H9 (cell line): ENCODE measurements around the gene OR6B2. TPM values are rescaled to one million over a fixed set of nuclear protein-coding genes. Genes with fewer than 3 reads are reported as not detected.

ENCODE experiments used
- DNase-seq: peaks from one replicate; pipeline ENCODE4 v3.0.0-alpha.2; 2017
- H2AFZ ChIP-seq: one replicate; pipeline ENCODE4 v1.6.1; 2013; ENCODE audit warnings: mild to moderate bottlenecking, low read length, control low read depth, moderate library complexity
- H2AK5ac ChIP-seq: 2 replicates; pipeline ENCODE4 v1.6.1; 2013; ENCODE audit warnings: low read length, control low read depth, mixed read lengths; ENCODE audit not compliant: insufficient read length
- H2BK120ac ChIP-seq: one replicate; pipeline ENCODE4 v1.6.1; 2013; ENCODE audit warnings: low read depth, mild to moderate bottlenecking, low read length, control low read depth, inconsistent platforms; ENCODE audit not compliant: poor library complexity, severe bottlenecking
- H2BK12ac ChIP-seq: 2 replicates; pipeline ENCODE4 v1.6.1; 2013; ENCODE audit warnings: low read length, control low read depth, mixed read lengths, low read depth; ENCODE audit not compliant: insufficient read length
- H2BK15ac ChIP-seq: 2 replicates; pipeline ENCODE4 v1.6.1; 2013; ENCODE audit warnings: low read depth, low read length, control low read depth
- H2BK20ac ChIP-seq: one replicate; pipeline ENCODE4 v1.6.1; 2013; ENCODE audit warnings: low read depth, mild to moderate bottlenecking, low read length, control low read depth, inconsistent platforms; ENCODE audit not compliant: poor library complexity, severe bottlenecking
- H2BK5ac ChIP-seq: 2 replicates; pipeline ENCODE4 v1.6.1; 2013; ENCODE audit warnings: low read length, control low read depth, mixed read lengths; ENCODE audit not compliant: insufficient read length
- H3K14ac ChIP-seq: 2 replicates; pipeline ENCODE4 v1.6.1; 2013; ENCODE audit warnings: low read length, control low read depth; ENCODE audit not compliant: insufficient read depth
- H3K18ac ChIP-seq: 2 replicates; pipeline ENCODE4 v1.6.1; 2013; ENCODE audit warnings: low read depth, mild to moderate bottlenecking, mixed read lengths, low read length, control low read depth; ENCODE audit not compliant: insufficient read length
- H3K23ac ChIP-seq: 2 replicates; pipeline ENCODE4 v1.6.1; 2013; ENCODE audit warnings: low read length, control low read depth, mixed read lengths, low read depth; ENCODE audit not compliant: insufficient read length
- H3K23me2 ChIP-seq: 2 replicates; pipeline ENCODE4 v1.6.1; 2013; ENCODE audit warnings: low read depth, mild to moderate bottlenecking, mixed read lengths, low read length, control low read depth; ENCODE audit not compliant: insufficient read length, poor library complexity, severe bottlenecking
- H3K27ac ChIP-seq: 2 replicates; pipeline ENCODE4 v1.5.1; 2013; ENCODE audit warnings: low read length, control low read depth, mixed read lengths, low read depth; ENCODE audit not compliant: insufficient read length
- H3K27me3 ChIP-seq: 2 replicates; pipeline ENCODE4 v1.6.1; 2013; ENCODE audit warnings: low read length, control low read depth, inconsistent platforms; ENCODE audit not compliant: insufficient read depth
- H3K4ac ChIP-seq: 2 replicates; pipeline ENCODE4 v1.6.1; 2013; ENCODE audit warnings: low read depth, mild to moderate bottlenecking, control low read depth, inconsistent platforms, low read length, moderate library complexity
- H3K4me1 ChIP-seq: 2 replicates; pipeline ENCODE4 v1.6.1; 2013; ENCODE audit warnings: low read length, control low read depth, inconsistent platforms; ENCODE audit not compliant: insufficient read depth
- H3K4me2 ChIP-seq: 2 replicates; pipeline ENCODE4 v1.6.1; 2013; ENCODE audit warnings: low read length, control low read depth, mixed read lengths; ENCODE audit not compliant: insufficient read length, insufficient read depth
- H3K56ac ChIP-seq: 2 replicates; pipeline ENCODE4 v1.6.1; 2013; ENCODE audit warnings: low read depth, mild to moderate bottlenecking, mixed read lengths, low read length, control low read depth; ENCODE audit not compliant: insufficient read length
- H3K79me1 ChIP-seq: 2 replicates; pipeline ENCODE4 v1.6.1; 2013; ENCODE audit warnings: low read depth, mild to moderate bottlenecking, moderate library complexity, low read length, control low read depth, inconsistent platforms; ENCODE audit not compliant: insufficient read depth, poor library complexity, severe bottlenecking
- H3K79me2 ChIP-seq: 2 replicates; pipeline ENCODE4 v1.6.1; 2013; ENCODE audit warnings: low read length, control low read depth, inconsistent platforms; ENCODE audit not compliant: insufficient read depth
- H3K9ac ChIP-seq: 2 replicates; pipeline ENCODE4 v1.6.1; 2013; ENCODE audit warnings: low read length, control low read depth, mixed read lengths; ENCODE audit not compliant: insufficient read length; ENCODE audit errors: extremely low read depth
- H3K9me3 ChIP-seq: one replicate; pipeline ENCODE4 v1.6.1; 2013; ENCODE audit warnings: low read depth, low read length, inconsistent platforms; ENCODE audit not compliant: control insufficient read depth
- H3T11ph ChIP-seq: one replicate; pipeline ENCODE4 v1.6.1; 2013; ENCODE audit warnings: mild to moderate bottlenecking, low read length, control low read depth, inconsistent platforms
- H4K20me1 ChIP-seq: one replicate; pipeline ENCODE4 v1.6.1; 2013; ENCODE audit not compliant: control insufficient read depth, insufficient read length, insufficient read depth
- H4K5ac ChIP-seq: 2 replicates; pipeline ENCODE4 v1.6.1; 2013; ENCODE audit warnings: low read depth, mild to moderate bottlenecking, mixed read lengths, low read length, control low read depth; ENCODE audit not compliant: insufficient read length
- H4K8ac ChIP-seq: replicated peaks from 2 replicates; pipeline ENCODE4 v1.6.1; 2013; ENCODE audit warnings: low read length, control low read depth, mixed read lengths, low read depth; ENCODE audit not compliant: insufficient read length
- H4K91ac ChIP-seq: 2 replicates; pipeline ENCODE4 v1.6.1; 2013; ENCODE audit warnings: low read depth, mild to moderate bottlenecking, moderate library complexity, mixed read lengths, low read length, control low read depth; ENCODE audit not compliant: insufficient read length
- H3K27ac Mint-ChIP-seq, 3 experiments: 2 replicates in 2 of 3; 3 replicates in 1 of 3; pipeline ENCODE4 v1.8.0; 2020 to 2021; ENCODE audit warnings: mixed read lengths in 3 of 3, mild to moderate bottlenecking in 1 of 3, moderate library complexity in 1 of 3
- H3K27me3 Mint-ChIP-seq: 2 replicates; pipeline ENCODE4 v1.8.0; 2021; ENCODE audit warnings: low read depth, mild to moderate bottlenecking, moderate library complexity, mixed read lengths
- H3K36me3 Mint-ChIP-seq, 3 experiments: 2 replicates in 2 of 3; 3 replicates in 1 of 3; pipeline ENCODE4 v1.8.0; 2020 to 2021; ENCODE audit warnings: low read depth in 3 of 3, mixed read lengths in 3 of 3; ENCODE audit not compliant: insufficient read depth in 1 of 3
- H3K4me1 Mint-ChIP-seq, 2 experiments: 2 replicates each; pipeline ENCODE4 v1.8.0; 2020; ENCODE audit warnings: mixed read lengths in 2 of 2
- H3K4me3 Mint-ChIP-seq, 2 experiments: 2 replicates in 1 of 2; 3 replicates in 1 of 2; pipeline ENCODE4 v1.8.0; 2020 to 2021; ENCODE audit warnings: mild to moderate bottlenecking in 2 of 2, mixed read lengths in 2 of 2, moderate library complexity in 1 of 2
- H3K9me3 Mint-ChIP-seq, 2 experiments: 2 replicates in 1 of 2; 3 replicates in 1 of 2; pipeline ENCODE4 v1.8.0; 2020; ENCODE audit warnings: mild to moderate bottlenecking in 2 of 2, mixed read lengths in 2 of 2, moderate library complexity in 1 of 2
- WGBS: extraction: QIAGEN DNeasy Blood & Tissue Kit; methylation state at CpG from one replicate; pipeline ENCODE4 v1.1.7; 2013; ENCODE audit warnings: missing lambda C conversion rate, low lambda C conversion rate, mixed read lengths; ENCODE audit not compliant: insufficient read length; ENCODE audit errors: extremely low coverage; 5-methylcytosine and 5-hydroxymethylcytosine counted together
- long read RNA-seq: library from polyadenylated mRNA; unstranded; transcript quantifications from one replicate; pipeline ENCODE4 v2.0.0, GENCODE V29; 2020
- total RNA-seq: library from RNA; stranded (reverse); gene quantifications from 2 replicates; pipeline ENCODE4 v1.2.1, GENCODE V29; 2021
- TF ChIP-seq, protein P1 (sequence below): fragments of 200-600 bp; sonication (generic); conservative IDR thresholded peaks from 3 replicates; pipeline ENCODE4 v1.8.0; 2021; ENCODE audit warnings: antibody characterized with exemption, mild to moderate bottlenecking

OR6B2 gene
- not detected in 2 replicates for total RNA-seq
- long read RNA-seq = 0 reads

DNA sequence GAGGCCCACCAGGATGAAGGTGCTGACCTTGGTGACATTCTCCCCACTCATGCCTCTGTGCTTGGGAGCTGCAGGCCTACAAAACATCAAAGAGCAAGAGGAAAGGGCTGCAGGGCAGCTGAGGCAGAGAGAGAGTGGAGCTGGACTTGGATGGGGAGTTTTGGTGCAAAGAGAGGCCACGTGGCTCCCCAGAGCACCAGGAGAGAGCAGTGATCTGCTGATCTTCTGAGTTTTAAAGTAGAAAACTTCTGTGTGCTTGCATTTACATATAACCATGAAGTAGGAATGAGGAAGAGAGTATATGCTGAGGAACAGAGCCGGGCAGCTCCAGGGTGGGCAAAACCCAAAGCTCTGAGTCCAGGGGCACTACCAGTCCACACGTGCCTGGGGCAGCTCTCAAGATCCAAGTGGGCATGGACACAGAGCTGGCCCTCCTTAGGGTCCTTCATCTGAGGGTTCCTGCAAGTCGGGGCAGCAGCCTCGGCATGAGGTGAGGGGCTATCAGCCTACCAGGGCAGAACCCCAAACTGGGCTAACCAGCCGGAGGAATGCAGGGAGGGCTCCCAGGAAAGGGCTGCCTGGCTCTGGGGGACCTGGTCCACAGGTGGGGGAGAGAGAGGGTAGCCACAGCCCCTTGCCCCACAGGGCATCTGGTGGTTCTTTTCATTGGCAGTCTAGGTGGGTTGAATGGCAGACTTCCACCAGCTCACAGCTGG is at the start of gene OR6B2:
Gene OR6B2 (minus strand): TSS at position 51 of the 716 bp plus-strand sequence. CDS start 0 bp downstream, at position 51.
- no peak within 1 kb of the TSS for H2BK5ac ChIP-seq
- H4K8ac ChIP-seq = no peak within 1 kb of the TSS
- H3K56ac ChIP-seq = no peak within 1 kb of the TSS
- H3K27ac ChIP-seq = no peak within 1 kb of the TSS
- peaks cover 0 to 3% of the 10 kb centered on the region in 2 experiments; a peak in 1 of 5 replicates for H3K9me3 Mint-ChIP-seq
- H2BK20ac ChIP-seq = no peak within 1 kb of the TSS
- no peak within 1 kb of the TSS for H3K4me2 ChIP-seq
- H3K4me1 ChIP-seq = no peaks in the 10 kb centered on the region
- H3K27ac Mint-ChIP-seq = peak within 1 kb of the TSS in 1 of 3 experiments; percentile 46; a peak in 1 of 7 replicates
- no peak within 1 kb of the TSS for H2BK12ac ChIP-seq
- H3K27me3 ChIP-seq = no peaks in the 10 kb centered on the region; the same call in 1 of the 2 replicates
- TF ChIP-seq, protein P1, sequence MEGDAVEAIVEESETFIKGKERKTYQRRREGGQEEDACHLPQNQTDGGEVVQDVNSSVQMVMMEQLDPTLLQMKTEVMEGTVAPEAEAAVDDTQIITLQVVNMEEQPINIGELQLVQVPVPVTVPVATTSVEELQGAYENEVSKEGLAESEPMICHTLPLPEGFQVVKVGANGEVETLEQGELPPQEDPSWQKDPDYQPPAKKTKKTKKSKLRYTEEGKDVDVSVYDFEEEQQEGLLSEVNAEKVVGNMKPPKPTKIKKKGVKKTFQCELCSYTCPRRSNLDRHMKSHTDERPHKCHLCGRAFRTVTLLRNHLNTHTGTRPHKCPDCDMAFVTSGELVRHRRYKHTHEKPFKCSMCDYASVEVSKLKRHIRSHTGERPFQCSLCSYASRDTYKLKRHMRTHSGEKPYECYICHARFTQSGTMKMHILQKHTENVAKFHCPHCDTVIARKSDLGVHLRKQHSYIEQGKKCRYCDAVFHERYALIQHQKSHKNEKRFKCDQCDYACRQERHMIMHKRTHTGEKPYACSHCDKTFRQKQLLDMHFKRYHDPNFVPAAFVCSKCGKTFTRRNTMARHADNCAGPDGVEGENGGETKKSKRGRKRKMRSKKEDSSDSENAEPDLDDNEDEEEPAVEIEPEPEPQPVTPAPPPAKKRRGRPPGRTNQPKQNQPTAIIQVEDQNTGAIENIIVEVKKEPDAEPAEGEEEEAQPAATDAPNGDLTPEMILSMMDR = no peak
- no peak within 1 kb of the TSS for H2AK5ac ChIP-seq
- H3K18ac ChIP-seq = no peak within 1 kb of the TSS
- no peak within 1 kb of the TSS for H3K9ac ChIP-seq
- H3K9me3 ChIP-seq = no peaks in the 10 kb centered on the region
- 0 out of 4 replicates have a peak, but pooled peaks cover 0 to 2% of the 10 kb centered on the region in 2 experiments for H3K4me1 Mint-ChIP-seq
- no peak within 1 kb of the TSS for H3K4ac ChIP-seq
- peaks cover 71% of the 10 kb centered on the region for H3K27me3 Mint-ChIP-seq
- H2BK15ac ChIP-seq = no peak within 1 kb of the TSS
- no peaks in the 10 kb centered on the region for H4K20me1 ChIP-seq
- no peaks in the 10 kb centered on the region for H3K23me2 ChIP-seq
- H2AFZ ChIP-seq = no peak within 1 kb of the TSS
- WGBS = no CpG with 5 or more reads among the region's 6 CpGs
- no peak within 1 kb of the TSS for H3T11ph ChIP-seq
- H3K23ac ChIP-seq = no peak within 1 kb of the TSS
- no peak within 1 kb of the TSS for H4K91ac ChIP-seq
- no peak within 1 kb of the TSS for H4K5ac ChIP-seq
- no peaks in the 10 kb centered on the region; a peak in 1 of 7 replicates for H3K36me3 Mint-ChIP-seq
- H3K4me3 Mint-ChIP-seq = no peak within 1 kb of the TSS
- H3K79me1 ChIP-seq = no peaks in the 10 kb centered on the region
- H3K14ac ChIP-seq = no peak within 1 kb of the TSS
- no peaks in the 10 kb centered on the region for H3K79me2 ChIP-seq
- DNase-seq = no peak
- no peak within 1 kb of the TSS for H2BK120ac ChIP-seq
